ENCODE data around the gene SINHCAF. TPM values are rescaled to one million over a fixed set of nuclear protein-coding genes. Genes with fewer than 3 reads are reported as not detected.
"Not testable (repeated sequence)": the region's sequence is repeated elsewhere in the genome, so short reads cannot be mapped to it uniquely, and the experiment has no call there.

Gene SINHCAF
- total and polyA plus RNA-seq, 4 donors, result 3.7 to 23.6 (median 14.4) TPM

DNA sequence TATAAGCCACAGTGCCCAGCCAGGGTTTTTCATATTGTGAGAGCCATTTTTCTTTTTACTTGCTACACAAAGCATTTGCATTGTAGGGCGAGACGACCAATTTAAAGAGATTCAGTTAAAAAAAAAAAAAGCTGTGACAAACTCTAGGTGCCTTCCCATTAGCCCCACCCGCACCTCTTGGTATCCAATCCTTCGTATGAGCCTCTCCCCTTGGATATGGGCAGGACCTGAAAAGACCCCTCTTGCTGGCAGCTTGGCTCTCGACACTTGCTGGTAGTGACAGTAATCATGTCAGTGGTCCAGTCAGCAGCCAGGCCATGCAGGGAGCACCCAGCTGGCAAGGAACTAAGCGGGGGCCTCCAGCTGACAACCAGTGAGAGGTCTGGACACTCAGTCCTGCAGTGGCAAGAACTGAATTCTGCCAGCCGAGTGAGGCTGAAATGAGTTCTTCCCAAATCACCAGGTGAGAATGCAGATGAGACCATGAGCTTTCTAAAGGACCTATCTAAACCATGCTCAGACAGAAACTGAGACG lies 46.5 kb downstream of the SINHCAF start:
- Histone ChIP-seq H3K27ac (ENCODE audit: low read depth in 1 of 2, low read length in 2 of 2) (no peak overlapping the region), H3K27me3 (ENCODE audit: control insufficient read depth in 1 of 2, insufficient read depth in 2 of 2, low read length in 1 of 2) (no peaks in the 10 kb centered on the region), H3K4me1 (ENCODE audit: control insufficient read depth in 1 of 2, insufficient read depth in 2 of 2, low read length in 2 of 2) (no peaks in the 10 kb centered on the region), H3K9me3 (ENCODE audit: control insufficient read depth, low read length) (no peaks in the 10 kb centered on the region), H3K4me3 (ENCODE audit: low read length in 2 of 2) (no peak overlapping the region), H3K36me3 (ENCODE audit: control insufficient read depth in 1 of 2, insufficient read depth in 2 of 2, low read length in 1 of 2) (no peaks in the 10 kb centered on the region)
- DNase-seq (no peak), ATAC-seq (ENCODE audit: low FRiP score) (no peak)
- intact Hi-C loops (cut with DNase I), result no loop called here
- 93 to 95% methylated on average over 8 of the region's 8 CpGs for WGBS, 2 donors

DNA sequence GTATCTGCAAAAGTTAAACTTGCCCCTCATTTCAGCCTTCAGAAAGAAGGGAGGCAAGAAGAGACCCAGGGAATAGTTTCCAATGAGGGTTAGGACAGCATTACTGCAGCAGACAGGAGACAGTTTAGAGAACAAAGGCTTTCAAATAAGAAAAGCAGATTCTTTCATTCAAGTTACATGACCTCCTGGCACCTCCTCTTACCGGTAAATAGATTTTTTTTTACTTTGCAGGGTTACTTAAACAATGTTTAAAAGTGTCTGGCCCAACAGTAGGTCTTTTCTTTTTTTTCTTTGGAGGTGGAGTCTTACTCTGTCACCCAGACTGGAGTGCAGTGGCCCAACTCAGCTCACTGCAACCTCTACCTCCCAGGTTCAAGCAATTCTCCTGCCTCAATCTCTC lies 47.1 kb downstream of the SINHCAF start:
- Histone ChIP-seq H3K27me3 (ENCODE audit: control insufficient read depth in 1 of 2, insufficient read depth in 2 of 2, low read length in 1 of 2) (no peaks in the 10 kb centered on the region), H3K27ac (ENCODE audit: low read depth in 1 of 2, low read length in 2 of 2) (no peak overlapping the region), H3K9me3 (ENCODE audit: control insufficient read depth, low read length) (no peaks in the 10 kb centered on the region), H3K4me3 (ENCODE audit: low read length in 2 of 2) (no peak overlapping the region), H3K36me3 (ENCODE audit: control insufficient read depth in 1 of 2, insufficient read depth in 2 of 2, low read length in 1 of 2) (no peaks in the 10 kb centered on the region), H3K4me1 (ENCODE audit: control insufficient read depth in 1 of 2, insufficient read depth in 2 of 2, low read length in 2 of 2) (no peaks in the 10 kb centered on the region)
- intact Hi-C loops (cut with DNase I), result no loop called here
- no peak for ATAC-seq (ENCODE audit: low FRiP score)
- WGBS, 2 donors, result 63 to 68% methylated on average over 1 of the region's 1 CpG
- no peak for DNase-seq

GRCh38 chr12:31278424-31278823 lies 47.5 kb downstream of the SINHCAF start:
- DNase-seq (no peak), ATAC-seq (ENCODE audit: low FRiP score) (no peak)
- no peaks in the 10 kb centered on the region for H3K36me3 ChIP-seq (ENCODE audit: control insufficient read depth in 1 of 2, insufficient read depth in 2 of 2, low read length in 1 of 2)
- intact Hi-C loops (cut with DNase I), result no loop called here
- no peaks in the 10 kb centered on the region for H3K9me3 ChIP-seq (ENCODE audit: control insufficient read depth, low read length)
- 87 to 90% methylated on average over 4 of the region's 4 CpGs for WGBS, 2 donors
- H3K4me1 ChIP-seq (ENCODE audit: control insufficient read depth in 1 of 2, insufficient read depth in 2 of 2, low read length in 2 of 2), result no peaks in the 10 kb centered on the region
- no peak overlapping the region for H3K27ac ChIP-seq (ENCODE audit: low read depth in 1 of 2, low read length in 2 of 2)
- no peak overlapping the region for H3K4me3 ChIP-seq (ENCODE audit: low read length in 2 of 2)
- no peaks in the 10 kb centered on the region for H3K27me3 ChIP-seq (ENCODE audit: control insufficient read depth in 1 of 2, insufficient read depth in 2 of 2, low read length in 1 of 2)

GRCh38 chr12:31277081-31277480 lies 48.9 kb downstream of the SINHCAF start:
- DNase-seq (no peak), ATAC-seq (ENCODE audit: low FRiP score) (no peak)
- no peaks in the 10 kb centered on the region for H3K36me3 ChIP-seq (ENCODE audit: control insufficient read depth in 1 of 2, insufficient read depth in 2 of 2, low read length in 1 of 2)
- no peaks in the 10 kb centered on the region for H3K27me3 ChIP-seq (ENCODE audit: control insufficient read depth in 1 of 2, insufficient read depth in 2 of 2, low read length in 1 of 2)
- H3K27ac ChIP-seq (ENCODE audit: low read depth in 1 of 2, low read length in 2 of 2), result no peak overlapping the region
- 86 to 91% methylated on average over 2 of the region's 2 CpGs for WGBS, 2 donors
- no peak overlapping the region for H3K4me3 ChIP-seq (ENCODE audit: low read length in 2 of 2)
- H3K9me3 ChIP-seq (ENCODE audit: control insufficient read depth, low read length), result no peaks in the 10 kb centered on the region
- intact Hi-C loops (cut with DNase I), result no loop called here
- no peaks in the 10 kb centered on the region for H3K4me1 ChIP-seq (ENCODE audit: control insufficient read depth in 1 of 2, insufficient read depth in 2 of 2, low read length in 2 of 2)

DNA sequence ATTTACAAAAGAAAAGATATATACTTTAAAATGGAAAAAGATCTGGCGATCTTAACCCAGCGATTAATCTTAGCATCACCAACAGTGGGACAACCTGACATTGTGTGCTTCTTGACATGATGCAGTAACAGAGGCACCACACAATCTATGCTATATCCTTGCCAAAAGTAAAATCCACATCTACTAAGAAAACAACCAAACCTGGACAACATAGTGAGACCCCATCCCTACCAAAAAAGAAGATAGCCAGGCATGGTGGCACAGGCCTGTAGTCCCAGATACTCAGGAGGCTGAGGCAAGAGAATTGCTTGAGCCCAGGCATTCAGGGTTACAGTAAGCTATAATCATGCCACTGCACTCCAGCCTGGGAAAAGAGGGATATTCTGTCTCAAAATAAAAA lies 50.5 kb downstream of the SINHCAF start:
- Histone ChIP-seq H3K4me3 (ENCODE audit: low read length in 2 of 2) (no peak overlapping the region), H3K27ac (ENCODE audit: low read depth in 1 of 2, low read length in 2 of 2) (no peak overlapping the region), H3K27me3 (ENCODE audit: control insufficient read depth in 1 of 2, insufficient read depth in 2 of 2, low read length in 1 of 2) (no peaks in the 10 kb centered on the region), H3K4me1 (ENCODE audit: control insufficient read depth in 1 of 2, insufficient read depth in 2 of 2, low read length in 2 of 2) (no peaks in the 10 kb centered on the region), H3K36me3 (ENCODE audit: control insufficient read depth in 1 of 2, insufficient read depth in 2 of 2, low read length in 1 of 2) (no peaks in the 10 kb centered on the region), H3K9me3 (ENCODE audit: control insufficient read depth, low read length) (no peaks in the 10 kb centered on the region)
- WGBS, 2 donors, result 94 to 96% methylated on average over 2 of the region's 2 CpGs
- intact Hi-C loops (cut with DNase I), result no loop called here
- DNase-seq, result no peak
- no peak for ATAC-seq (ENCODE audit: low FRiP score)

DNA sequence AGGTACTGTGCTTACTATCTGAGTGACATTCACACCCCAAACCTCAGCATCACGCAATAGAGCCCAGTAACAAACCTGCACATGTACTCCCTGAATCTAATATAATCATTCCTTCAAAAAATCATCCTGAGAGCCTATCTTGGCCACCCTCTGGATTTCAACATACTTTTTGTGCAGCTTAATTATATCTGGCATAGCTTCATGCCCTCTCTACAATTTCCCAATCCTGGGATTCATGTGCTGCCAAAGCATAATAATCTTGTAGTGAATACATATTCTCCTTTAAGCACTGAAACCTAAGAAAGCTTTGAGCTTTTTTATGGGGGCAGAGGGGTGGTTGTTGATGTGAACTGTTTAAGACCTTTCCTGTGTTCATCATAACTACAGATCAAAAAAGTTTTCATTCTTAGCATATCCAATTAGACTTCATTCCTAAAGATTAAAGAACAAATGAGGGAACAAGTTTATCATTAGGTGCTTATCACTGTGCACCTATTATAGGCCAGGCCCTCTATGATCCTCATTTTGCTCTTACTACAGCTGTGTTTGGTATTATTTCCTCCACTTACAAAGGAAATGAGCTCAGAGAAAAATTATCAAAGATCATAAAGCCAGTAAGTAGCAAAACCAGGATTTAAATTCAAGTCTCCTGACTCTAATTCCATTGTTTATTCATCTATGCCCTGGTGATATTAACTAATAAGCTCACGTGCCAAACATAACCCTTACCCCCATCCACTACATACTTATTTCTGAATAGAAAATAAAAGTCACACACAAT lies 51.2 kb downstream of the SINHCAF start:
- H3K36me3 ChIP-seq (ENCODE audit: control insufficient read depth in 1 of 2, insufficient read depth in 2 of 2, low read length in 1 of 2), result no peaks in the 10 kb centered on the region
- no peak overlapping the region for H3K4me3 ChIP-seq (ENCODE audit: low read length in 2 of 2)
- ATAC-seq (ENCODE audit: low FRiP score) (no peak), DNase-seq (no peak)
- no peaks in the 10 kb centered on the region for H3K9me3 ChIP-seq (ENCODE audit: control insufficient read depth, low read length)
- 90 to 96% methylated on average over 2 of the region's 2 CpGs for WGBS, 2 donors
- no peak overlapping the region for H3K27ac ChIP-seq (ENCODE audit: low read depth in 1 of 2, low read length in 2 of 2)
- H3K27me3 ChIP-seq (ENCODE audit: control insufficient read depth in 1 of 2, insufficient read depth in 2 of 2, low read length in 1 of 2), result no peaks in the 10 kb centered on the region
- intact Hi-C loops (cut with DNase I), result loop anchor here (5.0 kb wide), 2 partner anchors 422 to 427 kb away; no protein-coding TSS in a partner anchor
- no peaks in the 10 kb centered on the region for H3K4me1 ChIP-seq (ENCODE audit: control insufficient read depth in 1 of 2, insufficient read depth in 2 of 2, low read length in 2 of 2)

DNA sequence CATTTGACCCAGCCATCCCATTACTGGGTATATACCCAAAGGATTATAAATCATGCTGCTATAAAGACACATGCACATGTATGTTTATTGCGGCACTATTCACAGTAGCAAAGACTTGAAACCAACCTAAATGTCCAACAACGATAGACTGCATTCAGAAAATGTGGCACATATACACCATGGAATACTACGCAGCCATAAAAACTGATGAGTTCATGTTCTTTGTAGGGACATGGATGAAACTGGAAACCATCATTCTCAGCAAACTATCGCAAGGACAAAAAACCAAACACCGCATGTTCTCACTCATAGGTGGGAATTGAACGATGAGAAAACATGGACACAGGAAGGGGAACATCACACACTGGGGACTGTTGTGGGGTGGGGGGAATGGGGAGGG lies 52.2 kb downstream of the SINHCAF start:
- not testable (repeated sequence) for DNase-seq; H3K36me3 ChIP-seq (ENCODE audit: control insufficient read depth in 1 of 2, insufficient read depth in 2 of 2, low read length in 1 of 2); H3K9me3 ChIP-seq (ENCODE audit: control insufficient read depth, low read length); H3K4me3 ChIP-seq (ENCODE audit: low read length in 2 of 2); H3K4me1 ChIP-seq (ENCODE audit: control insufficient read depth in 1 of 2, insufficient read depth in 2 of 2, low read length in 2 of 2); ATAC-seq (ENCODE audit: low FRiP score); H3K27me3 ChIP-seq (ENCODE audit: control insufficient read depth in 1 of 2, insufficient read depth in 2 of 2, low read length in 1 of 2); H3K27ac ChIP-seq (ENCODE audit: low read depth in 1 of 2, low read length in 2 of 2)
- WGBS, 2 donors, result 95 to 97% methylated on average over 6 of the region's 6 CpGs
- intact Hi-C loops (cut with DNase I), result loop anchor here (5.0 kb wide), 2 partner anchors 421 to 426 kb away; no protein-coding TSS in a partner anchor

GRCh38 chr12:31272607-31273225 lies 53.2 kb downstream of the SINHCAF start:
- no peak overlapping the region for H3K27ac ChIP-seq (ENCODE audit: low read depth in 1 of 2, low read length in 2 of 2)
- intact Hi-C loops (cut with DNase I), result loop anchor here (5.0 kb wide), 2 partner anchors 420 to 425 kb away; no protein-coding TSS in a partner anchor

DNA sequence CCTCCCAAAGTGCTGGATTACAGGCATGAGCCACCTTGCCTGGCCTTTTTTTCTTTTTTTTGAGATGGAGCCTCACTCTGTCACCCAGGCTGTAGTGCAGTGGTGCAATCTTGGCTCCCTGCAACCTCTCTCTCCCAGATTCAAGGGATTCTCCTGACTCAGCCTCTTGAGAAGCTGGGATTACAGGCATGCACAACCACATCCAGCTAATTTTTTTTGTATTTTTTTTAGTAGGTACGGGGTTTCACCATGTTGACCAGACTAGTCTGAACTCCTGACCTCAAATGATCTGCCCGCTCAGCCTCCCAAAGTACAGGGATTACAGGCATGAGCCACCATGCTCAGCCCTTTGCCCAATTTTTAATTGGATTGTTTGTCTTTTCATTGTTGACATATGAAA lies 58.0 kb downstream of the SINHCAF start:
- intact Hi-C loops (cut with DNase I), result no loop called here

More at GRCh38 chr12:31272607-31273225, 53.2 kb downstream of the SINHCAF start:
- DNase-seq (no peak), ATAC-seq (ENCODE audit: low FRiP score) (no peak)
- no peaks in the 10 kb centered on the region for H3K27me3 ChIP-seq (ENCODE audit: control insufficient read depth in 1 of 2, insufficient read depth in 2 of 2, low read length in 1 of 2)
- H3K9me3 ChIP-seq (ENCODE audit: control insufficient read depth, low read length), result no peaks in the 10 kb centered on the region
- no peak overlapping the region for H3K4me3 ChIP-seq (ENCODE audit: low read length in 2 of 2)
- WGBS, 2 donors, result 91 to 96% methylated on average over 4 of the region's 4 CpGs
- H3K4me1 ChIP-seq (ENCODE audit: control insufficient read depth in 1 of 2, insufficient read depth in 2 of 2, low read length in 2 of 2), result no peaks in the 10 kb centered on the region
- no peaks in the 10 kb centered on the region for H3K36me3 ChIP-seq (ENCODE audit: control insufficient read depth in 1 of 2, insufficient read depth in 2 of 2, low read length in 1 of 2)

More for the DNA sequence above, 58.0 kb downstream of the SINHCAF start:
- no peaks in the 10 kb centered on the region for H3K27me3 ChIP-seq (ENCODE audit: control insufficient read depth in 1 of 2, insufficient read depth in 2 of 2, low read length in 1 of 2)
- H3K9me3 ChIP-seq (ENCODE audit: control insufficient read depth, low read length), result no peaks in the 10 kb centered on the region
- no peaks in the 10 kb centered on the region for H3K4me1 ChIP-seq (ENCODE audit: control insufficient read depth in 1 of 2, insufficient read depth in 2 of 2, low read length in 2 of 2)
- WGBS, 2 donors, result 79 to 83% methylated on average over 2 of the region's 2 CpGs
- no peak overlapping the region for H3K27ac ChIP-seq (ENCODE audit: low read depth in 1 of 2, low read length in 2 of 2)
- H3K36me3 ChIP-seq (ENCODE audit: control insufficient read depth in 1 of 2, insufficient read depth in 2 of 2, low read length in 1 of 2), result no peaks in the 10 kb centered on the region
- no peak overlapping the region for H3K4me3 ChIP-seq (ENCODE audit: low read length in 2 of 2)
- DNase-seq (no peak), ATAC-seq (ENCODE audit: low FRiP score) (no peak)

Measured in aorta (tissue), 5 donors.